Neuronal stem cell (in vitro differentiated cells): ENCODE data around the gene GPRC5C.

Experiments
- DNase-seq: peaks from one replicate; pipeline ENCODE4 v3.0.0-alpha.2; 2013; ENCODE audit warnings: low spot score
- H2AFZ ChIP-seq: one replicate; pipeline ENCODE4 v1.6.1; 2013; ENCODE audit warnings: mild to moderate bottlenecking, low read length, inconsistent platforms
- H2AK5ac ChIP-seq: 2 replicates; pipeline ENCODE4 v1.6.1; 2013; ENCODE audit warnings: low read depth, mild to moderate bottlenecking, inconsistent platforms, low read length, moderate library complexity, mixed read lengths
- H2BK120ac ChIP-seq: 2 replicates; pipeline ENCODE4 v1.6.1; 2013; ENCODE audit warnings: low read depth, mild to moderate bottlenecking, inconsistent platforms, low read length, moderate library complexity, mixed read lengths
- H2BK12ac ChIP-seq: one replicate; pipeline ENCODE4 v1.6.1; 2013; ENCODE audit warnings: low read length, inconsistent platforms
- H2BK15ac ChIP-seq: 2 replicates; pipeline ENCODE4 v1.6.1; 2013; ENCODE audit warnings: mild to moderate bottlenecking, low read length, inconsistent platforms, mixed read lengths
- H2BK5ac ChIP-seq: one replicate; pipeline ENCODE4 v1.6.1; 2013; ENCODE audit warnings: inconsistent platforms, mild to moderate bottlenecking, low read length, moderate library complexity
- H3K14ac ChIP-seq: one replicate; pipeline ENCODE4 v1.6.1; 2013; ENCODE audit warnings: low read length, inconsistent platforms
- H3K18ac ChIP-seq: 2 replicates; pipeline ENCODE4 v1.6.1; 2013; ENCODE audit warnings: low read length, inconsistent platforms
- H3K23ac ChIP-seq: 2 replicates; pipeline ENCODE4 v1.6.1; 2013; ENCODE audit warnings: low read depth, mild to moderate bottlenecking, mixed read lengths, low read length, inconsistent platforms; ENCODE audit not compliant: poor library complexity
- H3K27ac ChIP-seq: replicated peaks from 3 replicates; pipeline ENCODE4 v1.5.1; 2013; ENCODE audit warnings: low read length, inconsistent platforms
- H3K27me3 ChIP-seq, 3 experiments: 2 replicates each; pipeline ENCODE4 v1.6.1; 2013; ENCODE audit warnings: low read length in 3 of 3, mild to moderate bottlenecking in 2 of 3, inconsistent platforms in 1 of 3, low read depth in 1 of 3, mixed read lengths in 1 of 3, moderate library complexity in 1 of 3; ENCODE audit not compliant: control insufficient read depth in 3 of 3, insufficient read depth in 3 of 3
- H3K36me3 ChIP-seq, 2 donors: replicated peaks in 1 of 2; 2 replicates each; pipeline ENCODE4 v1.6.1; 2013; ENCODE audit warnings: low read length in 2 of 2; ENCODE audit not compliant: control insufficient read depth in 2 of 2, insufficient read depth in 2 of 2
- H3K4ac ChIP-seq: 2 replicates; pipeline ENCODE4 v1.6.1; 2013; ENCODE audit warnings: inconsistent platforms, mild to moderate bottlenecking, low read length, moderate library complexity
- H3K4me1 ChIP-seq, 2 donors: 1 replicate in 1 of 2; 2 replicates in 1 of 2; pipeline ENCODE4 v1.6.1; 2013; ENCODE audit warnings: low read length in 2 of 2, low read depth in 1 of 2; ENCODE audit not compliant: control insufficient read depth in 2 of 2, insufficient read depth in 1 of 2
- H3K4me2 ChIP-seq: one replicate; pipeline ENCODE4 v1.6.1; 2013; ENCODE audit warnings: mild to moderate bottlenecking, low read length, inconsistent platforms; ENCODE audit not compliant: insufficient read depth, poor library complexity, severe bottlenecking
- H3K4me3 ChIP-seq, 2 donors: 2 replicates each; pipeline ENCODE4 v1.5.1; 2013; ENCODE audit warnings: low read length in 2 of 2, mild to moderate bottlenecking in 2 of 2, inconsistent platforms in 1 of 2, moderate library complexity in 1 of 2
- H3K79me1 ChIP-seq: one replicate; pipeline ENCODE4 v1.6.1; 2013; ENCODE audit warnings: low read depth, mild to moderate bottlenecking, inconsistent platforms, low read length, moderate library complexity
- H3K9ac ChIP-seq: one replicate; pipeline ENCODE4 v1.6.1; 2013; ENCODE audit warnings: mild to moderate bottlenecking, low read depth, low read length, inconsistent platforms; ENCODE audit not compliant: poor library complexity
- H3K9me3 ChIP-seq, 2 donors: replicated peaks in 1 of 2; 2 replicates each; pipeline versions ENCODE3 to v1.6.1; 2013; ENCODE audit warnings: low read length in 2 of 2, mild to moderate bottlenecking in 2 of 2, inconsistent platforms in 1 of 2, low read depth in 1 of 2, mixed read lengths in 1 of 2, moderate library complexity in 1 of 2; ENCODE audit not compliant: control insufficient read depth in 2 of 2, insufficient read depth in 1 of 2
- H4K8ac ChIP-seq: one replicate; pipeline ENCODE4 v1.6.1; 2013; ENCODE audit warnings: low read depth, mild to moderate bottlenecking, inconsistent platforms, low read length, moderate library complexity
- H4K91ac ChIP-seq: one replicate; pipeline ENCODE4 v1.6.1; 2013; ENCODE audit warnings: low read length, low read depth, mild to moderate bottlenecking, inconsistent platforms; ENCODE audit not compliant: poor library complexity
- WGBS, 2 donors: extraction: QIAGEN DNeasy Blood & Tissue Kit; methylation state at CpG; one replicate each; pipeline ENCODE4 v1.1.7; 2013; ENCODE audit warnings: missing lambda C conversion rate in 2 of 2, mixed read lengths in 1 of 2; ENCODE audit not compliant: insufficient read length in 2 of 2, insufficient replicate concordance in 1 of 2; ENCODE audit errors: extremely low coverage in 2 of 2; 5-methylcytosine and 5-hydroxymethylcytosine counted together

The GPRC5C gene

GRCh38 chr17:74439691-74440567 lies 8.0 kb downstream of the GPRC5C start:
- Histone ChIP-seq H2BK5ac (peak overlapping the region; percentile 26), H3K79me1 (no peaks in the 10 kb centered on the region), H3K9ac (peak overlapping the region; percentile 33), H2AFZ (no peak overlapping the region), H3K4me3 (peak overlapping the region in 1 of 2 donors; percentile 44), H4K91ac (no peak overlapping the region), H3K23ac (peak overlapping the region; percentile 46), H3K14ac (no peak overlapping the region), H3K36me3 (peaks cover 0 to 12% of the 10 kb centered on the region in 2 donors), H3K18ac (no peak overlapping the region), H3K27ac (no peak overlapping the region), H2AK5ac (no peak overlapping the region), H2BK120ac (no peak overlapping the region), H3K27me3 (peaks cover 0 to 4% (median 0%) of the 10 kb centered on the region in 3 experiments), H3K4ac (no peak overlapping the region), H2BK15ac (no peak overlapping the region), H3K4me1 (peaks cover 6 to 17% of the 10 kb centered on the region in 2 donors), H3K9me3 (peaks cover 0 to 4% of the 10 kb centered on the region in 2 donors), H3K4me2 (no peak overlapping the region), H2BK12ac (no peak overlapping the region), H4K8ac (no peak overlapping the region)
- no CpG with 5 or more reads among the region's 31 CpGs for WGBS, 2 donors
- DNase-seq: no peak

DNA sequence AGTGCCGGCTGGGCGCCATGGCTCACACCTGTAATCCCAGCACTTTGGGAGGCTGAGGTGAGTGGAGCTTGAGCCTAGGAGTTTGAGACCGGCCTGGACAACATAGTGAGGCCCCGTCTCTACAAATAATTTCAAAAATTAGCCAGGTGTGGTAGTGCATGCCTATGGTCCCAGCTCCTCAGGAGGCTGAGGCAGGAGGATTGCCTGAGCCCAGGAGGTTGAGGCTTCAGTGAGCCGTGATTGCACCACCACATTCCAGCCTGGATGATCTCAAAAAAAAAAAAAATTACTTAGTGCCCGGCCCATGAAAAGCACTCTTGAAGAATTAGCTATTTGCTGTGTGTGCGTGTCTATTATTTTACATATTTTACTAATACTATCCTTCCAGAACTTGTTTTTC lies 9.6 kb downstream of the GPRC5C start:
- Histone ChIP-seq H2BK5ac (no peak overlapping the region), H3K23ac (no peak overlapping the region), H3K14ac (no peak overlapping the region), H3K4me1 (peaks cover 6 to 17% of the 10 kb centered on the region in 2 donors), H3K27ac (no peak overlapping the region), H3K79me1 (no peaks in the 10 kb centered on the region), H3K9me3 (peaks cover 0 to 4% of the 10 kb centered on the region in 2 donors), H2BK12ac (no peak overlapping the region), H2BK120ac (no peak overlapping the region), H3K18ac (no peak overlapping the region), H3K4me3 (no peak overlapping the region), H3K4ac (no peak overlapping the region), H2AK5ac (no peak overlapping the region), H4K91ac (no peak overlapping the region), H2AFZ (no peak overlapping the region), H4K8ac (no peak overlapping the region), H3K27me3 (peaks cover 0 to 3% (median 0%) of the 10 kb centered on the region in 3 experiments), H3K4me2 (no peak overlapping the region), H2BK15ac (no peak overlapping the region), H3K9ac (no peak overlapping the region), H3K36me3 (peaks cover 0 to 15% of the 10 kb centered on the region in 2 donors)
- DNase-seq: no peak
- WGBS, 2 donors: no CpG with 5 or more reads among the region's 7 CpGs

DNA sequence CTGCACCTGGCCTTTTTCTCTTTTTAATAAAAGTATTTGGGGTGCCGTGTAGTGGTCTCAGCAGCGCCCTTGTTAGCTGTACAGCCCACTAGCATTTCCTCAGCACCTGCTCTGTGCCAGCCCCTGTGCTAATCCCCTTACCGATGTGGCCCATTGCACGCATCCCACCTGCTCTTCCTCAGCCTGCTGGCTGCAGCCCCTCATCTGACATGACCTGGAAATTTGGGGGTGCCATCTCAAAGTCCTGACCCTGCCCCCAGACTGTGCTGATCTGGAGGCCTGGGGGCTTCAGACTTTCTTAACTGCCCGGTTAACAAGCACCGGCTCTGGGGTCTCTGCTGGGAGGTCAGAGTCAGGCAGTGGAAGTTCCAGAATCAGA lies 10.4 kb downstream of the GPRC5C start:
- Histone ChIP-seq H3K4me1 (peaks cover 6 to 17% of the 10 kb centered on the region in 2 donors), H3K14ac (no peak overlapping the region), H2BK15ac (no peak overlapping the region), H3K9ac (no peak overlapping the region), H2BK120ac (no peak overlapping the region), H2AK5ac (no peak overlapping the region), H2BK5ac (peak overlapping the region; percentile 35), H3K27ac (no peak overlapping the region), H3K4me2 (no peak overlapping the region), H3K27me3 (peaks cover 0 to 3% (median 0%) of the 10 kb centered on the region in 3 experiments), H3K18ac (peak overlapping the region; percentile 84), H3K79me1 (no peaks in the 10 kb centered on the region), H2AFZ (no peak overlapping the region), H3K4ac (no peak overlapping the region), H3K23ac (peak overlapping the region; percentile 32), H3K4me3 (no peak overlapping the region), H3K36me3 (peaks cover 0 to 19% of the 10 kb centered on the region in 2 donors), H3K9me3 (peaks cover 0 to under 1% of the 10 kb centered on the region in 2 donors), H2BK12ac (peak overlapping the region; percentile 14), H4K8ac (no peak overlapping the region), H4K91ac (no peak overlapping the region)
- no CpG with 5 or more reads among the region's 6 CpGs for WGBS, 2 donors
- no peak for DNase-seq
